ENCODE results near the gene ACACB.

DNA sequence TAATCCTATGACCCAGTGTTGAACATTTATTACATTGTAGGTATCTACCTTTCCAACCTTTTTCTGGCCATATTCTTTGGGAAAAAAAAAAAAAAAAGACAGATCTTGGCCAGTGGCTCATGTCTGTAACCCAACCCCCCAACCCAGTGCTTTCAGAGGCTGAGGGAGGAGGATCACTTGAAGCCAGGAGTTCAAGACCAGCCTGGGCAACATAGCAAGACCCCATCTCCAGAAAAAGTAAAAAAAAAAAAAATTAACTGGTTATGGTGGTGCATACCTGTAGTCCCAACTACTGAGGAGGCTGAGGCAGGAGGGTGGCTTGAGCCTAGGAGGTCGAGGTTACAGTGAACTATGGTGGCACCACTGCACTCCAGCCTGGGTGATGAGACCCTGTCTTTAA lies 58.1 kb downstream of the ACACB start:
- TF ChIP-seq REST (IDR thresholded peaks at IDR 0.05; ENCODE audit: unreplicated experiment) (no peak), POLR2AphosphoS5 (IDR thresholded peaks at IDR 0.05; ENCODE audit: low read depth) (no peak), NANOG (IDR thresholded peaks at IDR 0.05; ENCODE audit: borderline replicate concordance) (no peak)

Data from GM23338 (cell line).